Measurements from ENCODE around the gene SLC12A1.

The SLC12A1 gene

DNA sequence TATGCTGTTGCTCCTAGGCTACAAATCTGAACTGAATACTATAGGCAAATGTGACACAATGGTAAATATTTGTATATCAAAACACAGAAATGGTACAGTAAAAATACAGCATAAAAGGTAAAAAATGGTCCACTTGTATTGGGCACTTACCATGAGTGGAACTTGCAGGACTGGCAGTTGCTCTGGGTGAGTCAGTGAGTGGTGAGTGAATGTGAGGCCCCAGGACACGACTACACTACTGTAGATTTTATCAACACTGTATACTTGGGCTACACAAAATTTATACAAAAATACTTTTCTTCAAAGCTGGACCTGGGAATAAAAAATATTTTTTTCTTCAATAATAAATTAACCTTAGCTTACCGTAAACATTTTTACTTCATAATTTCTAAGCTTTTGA, 83.5 kb downstream of the SLC12A1 start:
- TF ChIP-seq, protein P1, sequence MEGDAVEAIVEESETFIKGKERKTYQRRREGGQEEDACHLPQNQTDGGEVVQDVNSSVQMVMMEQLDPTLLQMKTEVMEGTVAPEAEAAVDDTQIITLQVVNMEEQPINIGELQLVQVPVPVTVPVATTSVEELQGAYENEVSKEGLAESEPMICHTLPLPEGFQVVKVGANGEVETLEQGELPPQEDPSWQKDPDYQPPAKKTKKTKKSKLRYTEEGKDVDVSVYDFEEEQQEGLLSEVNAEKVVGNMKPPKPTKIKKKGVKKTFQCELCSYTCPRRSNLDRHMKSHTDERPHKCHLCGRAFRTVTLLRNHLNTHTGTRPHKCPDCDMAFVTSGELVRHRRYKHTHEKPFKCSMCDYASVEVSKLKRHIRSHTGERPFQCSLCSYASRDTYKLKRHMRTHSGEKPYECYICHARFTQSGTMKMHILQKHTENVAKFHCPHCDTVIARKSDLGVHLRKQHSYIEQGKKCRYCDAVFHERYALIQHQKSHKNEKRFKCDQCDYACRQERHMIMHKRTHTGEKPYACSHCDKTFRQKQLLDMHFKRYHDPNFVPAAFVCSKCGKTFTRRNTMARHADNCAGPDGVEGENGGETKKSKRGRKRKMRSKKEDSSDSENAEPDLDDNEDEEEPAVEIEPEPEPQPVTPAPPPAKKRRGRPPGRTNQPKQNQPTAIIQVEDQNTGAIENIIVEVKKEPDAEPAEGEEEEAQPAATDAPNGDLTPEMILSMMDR (IDR thresholded peaks at IDR 0.05; ENCODE audit: borderline replicate concordance, control extremely low read depth, extremely low read depth, insufficient read depth, missing control alignments) = no peak
- DNase-seq (ENCODE audit: low spot score) = no peak
- in situ Hi-C loops (cut with MboI; ENCODE audit: low sequenced_read_pairs, unreplicated experiment) = loop anchor here (25.0 kb wide), 1 partner anchor 1102 kb away; no protein-coding TSS in a partner anchor

DNA sequence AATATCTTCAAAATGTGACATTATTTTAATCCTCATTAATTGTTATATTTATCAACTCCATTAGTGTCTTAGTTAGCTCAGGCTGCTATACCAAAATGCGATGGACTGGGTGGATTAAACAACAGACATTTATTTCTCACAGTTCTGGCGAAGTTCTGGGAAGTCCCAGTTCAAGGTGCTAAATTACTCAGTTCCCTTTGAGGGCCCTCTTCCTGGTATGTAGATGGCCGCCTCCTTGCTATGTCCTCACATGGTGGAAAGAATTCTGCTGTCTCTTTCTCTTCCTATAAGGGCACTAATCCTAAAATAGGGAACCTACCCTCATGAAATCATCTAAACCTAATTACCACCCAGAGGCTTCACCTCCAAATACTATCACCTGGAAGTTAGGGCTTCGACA, 86.4 kb downstream of the SLC12A1 start:
- no peak for DNase-seq (ENCODE audit: low spot score)
- in situ Hi-C loops (cut with MboI; ENCODE audit: low sequenced_read_pairs, unreplicated experiment) = loop anchor here (25.0 kb wide), 1 partner anchor 1105 kb away; no protein-coding TSS in a partner anchor
- TF ChIP-seq, protein P1 (IDR thresholded peaks at IDR 0.05; ENCODE audit: borderline replicate concordance, control extremely low read depth, extremely low read depth, insufficient read depth, missing control alignments) = no peak

DNA sequence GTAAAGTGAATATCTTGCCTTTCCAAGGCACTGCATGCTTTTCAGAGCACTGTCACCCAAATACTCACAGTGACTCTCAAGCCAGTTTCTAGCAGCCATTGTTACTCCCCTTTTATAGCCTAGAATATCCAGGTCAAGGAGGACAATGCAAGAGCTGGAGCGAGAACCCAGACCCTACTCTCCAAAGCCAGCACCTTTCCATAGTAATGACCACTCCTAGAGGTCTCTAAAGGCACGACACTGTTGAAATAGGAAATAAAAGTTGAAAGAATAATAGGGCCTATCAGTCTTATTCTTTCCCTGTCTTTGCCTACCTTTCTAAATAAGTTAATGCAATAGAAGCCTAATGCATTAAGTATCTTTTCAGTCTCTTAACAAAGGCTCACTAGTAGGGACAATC, 91.6 kb downstream of the SLC12A1 start:
- DNase-seq (ENCODE audit: low spot score) = no peak
- TF ChIP-seq, protein P1 (IDR thresholded peaks at IDR 0.05; ENCODE audit: borderline replicate concordance, control extremely low read depth, extremely low read depth, insufficient read depth, missing control alignments) = no peak
- in situ Hi-C loops (cut with MboI; ENCODE audit: low sequenced_read_pairs, unreplicated experiment) = loop anchor here (25.0 kb wide), 1 partner anchor 1110 kb away; no protein-coding TSS in a partner anchor

DNA sequence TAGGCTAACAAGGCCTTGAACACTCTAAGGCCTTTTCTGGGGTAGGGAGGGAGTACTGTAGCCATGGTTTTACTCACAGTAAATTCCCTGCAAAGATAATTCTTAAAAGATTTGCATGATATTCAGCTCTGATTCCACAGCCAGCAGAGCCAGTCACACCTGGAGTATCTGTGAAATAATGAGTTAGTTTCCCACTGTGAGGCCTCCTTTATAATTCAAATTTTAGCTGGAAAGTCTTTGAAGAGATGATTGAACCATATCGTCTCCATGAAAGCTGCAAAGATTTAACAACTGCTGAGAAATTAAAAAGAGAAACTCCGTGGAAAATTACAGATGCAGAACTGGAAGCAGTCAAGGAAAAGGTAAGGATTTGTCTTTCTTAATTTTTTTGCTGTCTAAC, 92.8 kb downstream of the SLC12A1 start:
- in situ Hi-C loops (cut with MboI; ENCODE audit: low sequenced_read_pairs, unreplicated experiment) = loop anchor here (25.0 kb wide), 1 partner anchor 1112 kb away; no protein-coding TSS in a partner anchor
- no peak for DNase-seq (ENCODE audit: low spot score)
- TF ChIP-seq, protein P1 (IDR thresholded peaks at IDR 0.05; ENCODE audit: borderline replicate concordance, control extremely low read depth, extremely low read depth, insufficient read depth, missing control alignments) = no peak

DNA sequence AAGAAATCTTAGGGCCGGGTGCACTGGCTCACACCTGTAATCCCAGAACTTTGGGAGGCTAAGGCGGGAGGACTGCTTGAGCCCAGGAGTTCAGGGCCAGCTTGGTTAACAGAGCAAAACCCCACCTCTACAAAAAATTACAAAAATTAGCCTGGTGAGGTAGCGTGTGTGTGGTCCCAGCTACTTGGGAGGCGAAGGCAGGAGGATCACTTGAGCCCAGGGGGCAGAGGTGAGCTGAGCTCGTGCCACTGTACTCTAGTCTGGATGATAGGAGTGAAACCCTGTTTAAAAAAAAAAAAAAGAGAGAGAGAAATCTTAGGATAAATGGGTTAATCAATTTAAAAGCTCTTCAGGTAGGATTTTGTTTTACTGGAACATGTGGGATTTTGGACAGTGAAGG, 93.9 kb downstream of the SLC12A1 start:
- in situ Hi-C loops (cut with MboI; ENCODE audit: low sequenced_read_pairs, unreplicated experiment) = no loop called here

DNA sequence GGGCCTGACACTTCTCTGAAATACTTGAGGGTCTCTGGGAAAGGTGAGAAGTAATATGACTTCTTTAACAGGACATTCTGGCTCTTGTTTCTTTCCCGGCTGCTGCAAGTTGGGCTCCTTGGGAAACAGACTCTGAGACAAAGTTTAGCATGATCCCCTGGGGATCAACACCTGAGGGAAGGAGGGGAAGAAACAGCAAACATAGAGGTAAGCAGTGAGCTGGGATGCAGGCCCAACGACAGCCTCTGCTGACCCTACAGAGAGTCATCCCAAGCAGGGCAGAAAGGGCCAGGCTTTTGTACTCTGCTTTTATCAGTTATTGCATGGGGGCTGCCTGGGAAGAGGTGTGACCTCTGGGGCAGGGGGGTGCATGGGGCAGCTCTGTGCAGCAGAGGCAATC, 98.3 kb downstream of the SLC12A1 start:
- in situ Hi-C loops (cut with MboI; ENCODE audit: low sequenced_read_pairs, unreplicated experiment) = no loop called here
- TF ChIP-seq, protein P1 (IDR thresholded peaks at IDR 0.05; ENCODE audit: borderline replicate concordance, control extremely low read depth, extremely low read depth, insufficient read depth, missing control alignments) = no peak
- DNase-seq (ENCODE audit: low spot score) = no peak

More for the DNA sequence above, 93.9 kb downstream of the SLC12A1 start:
- TF ChIP-seq, protein P1 (IDR thresholded peaks at IDR 0.05; ENCODE audit: borderline replicate concordance, control extremely low read depth, extremely low read depth, insufficient read depth, missing control alignments) = no peak
- DNase-seq (ENCODE audit: low spot score) = no peak

Data from GM13976 (cell line).